ENCODE data around the gene MACO1. TPM values are rescaled to one million over a fixed set of nuclear protein-coding genes. Genes with fewer than 3 reads are reported as not detected.

The MACO1 gene
- polyA plus RNA-seq, 2 of the 4 experiments (the other 2 are of a cell fraction) = 6.3 to 7.5 TPM

GRCh38 chr1:25467616-25468015, 36.9 kb downstream of the MACO1 start:
- ChIA-PET POLR2A (no interaction called here), CTCF (no interaction called here)
- H3K4me3 ChIP-seq = no peak overlapping the region
- DNase-seq (ENCODE audit: low read depth in 1 of 2, low spot score in 1 of 2) (no peak), FAIRE-seq (no peak), ATAC-seq (no peak)
- H3K4me2 ChIP-seq = no peak overlapping the region
- 100% methylated on average over 1 of the region's 1 CpG for WGBS (ENCODE audit: missing lambda C conversion rate)
- no peaks in the 10 kb centered on the region for H3K4me1 ChIP-seq
- no peak overlapping the region for H3K27ac ChIP-seq
- TF ChIP-seq HEYL (CRISPR knock-in tag; IDR thresholded peaks at IDR 0.05) (no peak), FOSL2 (IDR thresholded peaks at IDR 0.05) (no peak), FOSL2 (CRISPR knock-in tag; IDR thresholded peaks at IDR 0.05) (no peak), TFCP2L1 (CRISPR knock-in tag; IDR thresholded peaks at IDR 0.05) (no peak), CBX8 (IDR thresholded peaks at IDR 0.05) (no peak), POLR2A (IDR thresholded peaks at IDR 0.05; ENCODE audit: low read length) (no peak), GATA3 (IDR thresholded peaks at IDR 0.05; ENCODE audit: borderline replicate concordance) (no peak)
- H3K9me3 ChIP-seq = no peaks in the 10 kb centered on the region

- Histone ChIP-seq H3K4me2 (no peak overlapping the region), H3K27ac (no peak overlapping the region), H3K4me1 (no peaks in the 10 kb centered on the region), H3K9me3 (no peaks in the 10 kb centered on the region), H3K4me3 (no peak overlapping the region)
- FAIRE-seq (no peak), DNase-seq (ENCODE audit: low read depth in 1 of 2, low spot score in 1 of 2) (no peak), ATAC-seq (no peak)
- ChIA-PET POLR2A (no interaction called here), CTCF (no interaction called here)
- TF ChIP-seq EP300 (IDR thresholded peaks at IDR 0.05) (no peak), MAZ (IDR thresholded peaks at IDR 0.05; ENCODE audit: borderline replicate concordance, low read depth, low read length) (no peak), KDM1A (IDR thresholded peaks at IDR 0.05; ENCODE audit: low read depth) (no peak), MAFK (IDR thresholded peaks at IDR 0.05; ENCODE audit: partially characterized antibody) (no peak), CEBPB (IDR thresholded peaks at IDR 0.05) (no peak), HEYL (CRISPR knock-in tag; IDR thresholded peaks at IDR 0.05) (no peak), RNF2 (IDR thresholded peaks at IDR 0.05; ENCODE audit: borderline replicate concordance, low read depth) (no peak), ZC3H11A (IDR thresholded peaks at IDR 0.05) (no peak), TP53 (CRISPR knock-in tag; IDR thresholded peaks at IDR 0.05) (no peak), CBX8 (IDR thresholded peaks at IDR 0.05) (no peak), HOXA7 (CRISPR knock-in tag; IDR thresholded peaks at IDR 0.05) (no peak), REST (IDR thresholded peaks at IDR 0.05) (no peak), ZFP36 (IDR thresholded peaks at IDR 0.05; ENCODE audit: borderline replicate concordance, partially characterized antibody) (no peak), RAD21 (conservative IDR thresholded peaks at IDR 0.05 in 1 of 2, IDR thresholded peaks at IDR 0.05 in 1 of 2) (no peak), RCOR1 (IDR thresholded peaks at IDR 0.05; ENCODE audit: low read depth, low read length) (no peak), EHF (CRISPR knock-in tag; IDR thresholded peaks at IDR 0.05) (no peak), SMC3 (IDR thresholded peaks at IDR 0.05) (no peak), POLR2AphosphoS2 (conservative IDR thresholded peaks at IDR 0.05; ENCODE audit: low read length) (no peak), KDM5A (IDR thresholded peaks at IDR 0.05) (no peak), MAX (IDR thresholded peaks at IDR 0.05) (no peak)
These were observed 37.3 kb downstream of the MACO1 start for GRCh38 chr1:25468033-25468432.

- H3K27ac ChIP-seq = no peak overlapping the region
- TF ChIP-seq RARB (CRISPR knock-in tag; IDR thresholded peaks at IDR 0.05) (no peak), RNF2 (IDR thresholded peaks at IDR 0.05; ENCODE audit: borderline replicate concordance, low read depth) (no peak), CHD2 (IDR thresholded peaks at IDR 0.05; ENCODE audit: low read length, partially characterized antibody) (no peak), EHF (CRISPR knock-in tag; IDR thresholded peaks at IDR 0.05) (no peak), ELK1 (IDR thresholded peaks at IDR 0.05; ENCODE audit: low read depth, low read length) (no peak), MAFK (IDR thresholded peaks at IDR 0.05; ENCODE audit: partially characterized antibody) (no peak), POLR2AphosphoS2 (conservative IDR thresholded peaks at IDR 0.05; ENCODE audit: low read length) (no peak), MAZ (IDR thresholded peaks at IDR 0.05; ENCODE audit: borderline replicate concordance, low read depth, low read length) (no peak), HDAC2 (IDR thresholded peaks at IDR 0.05) (no peak), POLR2A (IDR thresholded peaks at IDR 0.05; ENCODE audit: low read length) (no peak), CTCF (IDR thresholded peaks at IDR 0.05) (no peak)
- no peak overlapping the region for H3K4me3 ChIP-seq
- no peaks in the 10 kb centered on the region for H3K9me3 ChIP-seq
- DNase-seq (ENCODE audit: low read depth in 1 of 2, low spot score in 1 of 2) = no peak
- no peaks in the 10 kb centered on the region for H3K4me1 ChIP-seq
- ChIA-PET POLR2A (no interaction called here), CTCF (no interaction called here)
- no peak for ATAC-seq
- no peak for FAIRE-seq
- H3K4me2 ChIP-seq = no peak overlapping the region
- WGBS (ENCODE audit: missing lambda C conversion rate) = 83% methylated on average over 2 of the region's 2 CpGs
These were observed 38.5 kb downstream of the MACO1 start for GRCh38 chr1:25469177-25469576.

Data from A549 (cell line).